GM13976 (cell line): ENCODE results near the gene NTF4.

ENCODE experiments used
- DNase-seq: peaks from one replicate; pipeline ENCODE4 v3.0.0; 2012; ENCODE audit warnings: low spot score
- in situ Hi-C: fragments of 300-500 bp; cut with MboI; formaldehyde crosslinking; loops from one replicate; pipeline ENCODE4 v1.12.0; 2022; ENCODE audit warnings: low sequenced_read_pairs, mixed read lengths, inconsistent platforms; ENCODE audit not compliant: unreplicated experiment
- TF ChIP-seq, protein P1 (sequence below): IDR thresholded peaks from 2 replicates; pipeline ENCODE4 v1.5.1; 2012; ENCODE audit warnings: borderline replicate concordance, mild to moderate bottlenecking; ENCODE audit not compliant: insufficient read depth; ENCODE audit errors: extremely low read depth, missing control alignments, control extremely low read depth

Gene NTF4

DNA sequence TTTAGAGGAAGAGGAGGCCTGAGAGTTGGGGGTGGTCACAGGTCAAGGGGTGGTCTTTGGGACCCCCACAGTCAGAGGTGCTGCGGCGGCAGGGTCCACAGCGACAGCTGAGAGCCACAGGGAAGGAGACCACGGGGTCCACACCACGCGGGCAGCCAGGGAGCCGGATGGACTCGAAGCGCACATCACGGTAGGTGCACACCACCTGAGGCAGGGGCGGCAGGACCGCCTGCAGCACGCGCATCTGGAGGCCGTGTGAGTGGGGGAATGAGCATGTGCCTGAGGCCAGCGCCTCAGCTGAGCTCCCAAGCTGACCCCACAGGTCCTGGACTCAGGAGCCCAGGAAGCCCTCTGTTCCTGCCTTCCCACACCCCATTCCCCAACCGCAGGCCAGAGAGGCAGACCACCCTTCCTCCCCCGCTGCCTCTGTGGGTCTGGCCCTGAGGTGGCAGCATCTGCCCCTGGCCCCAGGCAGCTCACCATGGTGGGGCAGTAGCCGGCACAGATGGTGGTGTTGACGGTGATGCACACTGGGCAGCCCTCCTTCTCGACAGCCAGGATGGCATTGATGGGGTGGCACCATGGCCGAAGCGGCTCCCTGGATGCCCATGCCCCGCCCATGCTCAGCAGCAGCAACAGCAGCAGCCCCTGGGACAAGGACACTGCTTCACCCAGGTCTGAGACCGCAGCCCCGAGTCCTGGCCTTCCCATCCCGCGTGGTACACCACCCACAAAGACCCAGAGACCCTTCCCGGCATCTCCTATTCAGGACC is 48.4 kb downstream of the NTF4 start:
- DNase-seq, result no peak
- TF ChIP-seq, protein P1, sequence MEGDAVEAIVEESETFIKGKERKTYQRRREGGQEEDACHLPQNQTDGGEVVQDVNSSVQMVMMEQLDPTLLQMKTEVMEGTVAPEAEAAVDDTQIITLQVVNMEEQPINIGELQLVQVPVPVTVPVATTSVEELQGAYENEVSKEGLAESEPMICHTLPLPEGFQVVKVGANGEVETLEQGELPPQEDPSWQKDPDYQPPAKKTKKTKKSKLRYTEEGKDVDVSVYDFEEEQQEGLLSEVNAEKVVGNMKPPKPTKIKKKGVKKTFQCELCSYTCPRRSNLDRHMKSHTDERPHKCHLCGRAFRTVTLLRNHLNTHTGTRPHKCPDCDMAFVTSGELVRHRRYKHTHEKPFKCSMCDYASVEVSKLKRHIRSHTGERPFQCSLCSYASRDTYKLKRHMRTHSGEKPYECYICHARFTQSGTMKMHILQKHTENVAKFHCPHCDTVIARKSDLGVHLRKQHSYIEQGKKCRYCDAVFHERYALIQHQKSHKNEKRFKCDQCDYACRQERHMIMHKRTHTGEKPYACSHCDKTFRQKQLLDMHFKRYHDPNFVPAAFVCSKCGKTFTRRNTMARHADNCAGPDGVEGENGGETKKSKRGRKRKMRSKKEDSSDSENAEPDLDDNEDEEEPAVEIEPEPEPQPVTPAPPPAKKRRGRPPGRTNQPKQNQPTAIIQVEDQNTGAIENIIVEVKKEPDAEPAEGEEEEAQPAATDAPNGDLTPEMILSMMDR, result no peak
- in situ Hi-C loops, result no loop called here

- DNase-seq, result no peak
- TF ChIP-seq, protein P1, result no peak
- in situ Hi-C loops, result no loop called here
Measured at GRCh38 chr19:49014870-49015255, 49.8 kb downstream of the NTF4 start.

GRCh38 chr19:49014123-49014869 is 50.3 kb downstream of the NTF4 start:
- in situ Hi-C loops, result no loop called here
- TF ChIP-seq, protein P1, result no peak
- DNase-seq, result no peak

- no peak for DNase-seq
- in situ Hi-C loops, result no loop called here
- TF ChIP-seq, protein P1, result no peak
Measured at GRCh38 chr19:49011194-49011593, 53.4 kb downstream of the NTF4 start.
